ENCODE measurements around the gene TSHZ3. TPM values are rescaled to one million over a fixed set of nuclear protein-coding genes. Genes with fewer than 3 reads are reported as not detected.

The TSHZ3 gene
- total RNA-seq, 1 donor = 7.6 TPM

DNA sequence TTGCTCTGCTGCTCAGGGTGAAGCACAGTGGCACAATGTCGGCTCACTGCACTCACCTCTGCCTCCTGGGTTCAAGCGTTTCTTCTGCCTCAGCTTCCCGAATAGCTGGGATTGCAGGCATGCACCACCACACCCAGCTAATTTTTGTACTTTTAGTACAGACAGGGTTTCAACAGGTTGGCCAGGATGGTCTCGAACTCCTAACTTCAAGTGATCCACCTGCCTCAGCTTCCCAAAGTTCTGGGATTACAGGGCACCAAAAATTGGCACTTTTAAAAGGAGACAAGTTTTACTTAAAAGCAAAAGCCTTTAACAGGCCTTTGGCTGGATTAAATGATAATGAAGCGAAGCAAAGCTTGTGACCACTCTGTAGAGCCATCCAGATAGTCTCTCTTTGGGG, 12.5 kb upstream of the TSHZ3 start:
- DNase-seq (ENCODE audit: insufficient read length, low spot score, missing footprints) = no peak
- peaks cover 3% of the 10 kb centered on the region for H3K79me2 ChIP-seq (ENCODE audit: insufficient read depth, low read length)
- H2AFZ ChIP-seq (ENCODE audit: low read length) = no peak overlapping the region
- peaks cover under 1% of the 10 kb centered on the region for H3K4me1 ChIP-seq (ENCODE audit: insufficient read depth, low read length)
- H3K4me2 ChIP-seq (ENCODE audit: insufficient read depth, low read length) = no peak overlapping the region
- no peak overlapping the region for H3K4me3 ChIP-seq (ENCODE audit: insufficient read depth, low read length)
- peaks cover 14% of the 10 kb centered on the region for H4K20me1 ChIP-seq (ENCODE audit: insufficient read depth, low read length)
- TF ChIP-seq, protein P1, sequence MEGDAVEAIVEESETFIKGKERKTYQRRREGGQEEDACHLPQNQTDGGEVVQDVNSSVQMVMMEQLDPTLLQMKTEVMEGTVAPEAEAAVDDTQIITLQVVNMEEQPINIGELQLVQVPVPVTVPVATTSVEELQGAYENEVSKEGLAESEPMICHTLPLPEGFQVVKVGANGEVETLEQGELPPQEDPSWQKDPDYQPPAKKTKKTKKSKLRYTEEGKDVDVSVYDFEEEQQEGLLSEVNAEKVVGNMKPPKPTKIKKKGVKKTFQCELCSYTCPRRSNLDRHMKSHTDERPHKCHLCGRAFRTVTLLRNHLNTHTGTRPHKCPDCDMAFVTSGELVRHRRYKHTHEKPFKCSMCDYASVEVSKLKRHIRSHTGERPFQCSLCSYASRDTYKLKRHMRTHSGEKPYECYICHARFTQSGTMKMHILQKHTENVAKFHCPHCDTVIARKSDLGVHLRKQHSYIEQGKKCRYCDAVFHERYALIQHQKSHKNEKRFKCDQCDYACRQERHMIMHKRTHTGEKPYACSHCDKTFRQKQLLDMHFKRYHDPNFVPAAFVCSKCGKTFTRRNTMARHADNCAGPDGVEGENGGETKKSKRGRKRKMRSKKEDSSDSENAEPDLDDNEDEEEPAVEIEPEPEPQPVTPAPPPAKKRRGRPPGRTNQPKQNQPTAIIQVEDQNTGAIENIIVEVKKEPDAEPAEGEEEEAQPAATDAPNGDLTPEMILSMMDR (IDR thresholded peaks at IDR 0.05; ENCODE audit: extremely low read depth, low read depth, low read length) = no peak
- H3K9me3 ChIP-seq (ENCODE audit: low read depth, low read length) = no peaks in the 10 kb centered on the region
- H3K27me3 ChIP-seq (ENCODE audit: insufficient read depth, low read length) = no peaks in the 10 kb centered on the region
- peaks cover 3% of the 10 kb centered on the region for H3K36me3 ChIP-seq (ENCODE audit: insufficient read depth, low read length)
- H3K27ac ChIP-seq (ENCODE audit: low read depth, low read length) = no peak overlapping the region

DNA sequence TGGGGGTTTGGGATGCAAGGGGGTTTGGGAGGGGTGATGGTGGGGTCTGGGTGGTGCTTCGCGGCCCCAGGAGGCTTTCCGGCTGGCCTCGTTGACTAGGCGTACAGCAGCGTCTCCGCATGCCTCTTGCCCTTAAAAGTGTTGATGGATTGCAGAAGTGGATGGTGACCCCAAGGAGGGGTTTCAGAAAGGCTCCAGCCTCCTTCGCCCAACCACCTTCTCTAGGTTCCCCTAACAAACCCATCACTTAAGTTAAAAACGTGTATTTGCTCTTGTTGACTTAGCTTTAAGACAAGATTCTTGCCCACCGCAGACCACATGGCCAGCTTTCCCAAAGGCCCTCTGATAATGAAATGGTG, 8.1 kb upstream of the TSHZ3 start:
- Histone ChIP-seq H3K9me3 (ENCODE audit: low read depth, low read length) (no peaks in the 10 kb centered on the region), H3K27me3 (ENCODE audit: insufficient read depth, low read length) (no peaks in the 10 kb centered on the region), H3K4me1 (ENCODE audit: insufficient read depth, low read length) (peaks cover 6% of the 10 kb centered on the region), H3K36me3 (ENCODE audit: insufficient read depth, low read length) (no peaks in the 10 kb centered on the region), H3K4me2 (ENCODE audit: insufficient read depth, low read length) (no peak overlapping the region), H3K27ac (ENCODE audit: low read depth, low read length) (no peak overlapping the region), H3K79me2 (ENCODE audit: insufficient read depth, low read length) (peaks cover 16% of the 10 kb centered on the region), H3K4me3 (ENCODE audit: insufficient read depth, low read length) (no peak overlapping the region), H4K20me1 (ENCODE audit: insufficient read depth, low read length) (peaks cover 29% of the 10 kb centered on the region), H2AFZ (ENCODE audit: low read length) (no peak overlapping the region)
- no peak for DNase-seq (ENCODE audit: insufficient read length, low spot score, missing footprints)
- TF ChIP-seq, protein P1 (IDR thresholded peaks at IDR 0.05; ENCODE audit: extremely low read depth, low read depth, low read length) = no peak

DNA sequence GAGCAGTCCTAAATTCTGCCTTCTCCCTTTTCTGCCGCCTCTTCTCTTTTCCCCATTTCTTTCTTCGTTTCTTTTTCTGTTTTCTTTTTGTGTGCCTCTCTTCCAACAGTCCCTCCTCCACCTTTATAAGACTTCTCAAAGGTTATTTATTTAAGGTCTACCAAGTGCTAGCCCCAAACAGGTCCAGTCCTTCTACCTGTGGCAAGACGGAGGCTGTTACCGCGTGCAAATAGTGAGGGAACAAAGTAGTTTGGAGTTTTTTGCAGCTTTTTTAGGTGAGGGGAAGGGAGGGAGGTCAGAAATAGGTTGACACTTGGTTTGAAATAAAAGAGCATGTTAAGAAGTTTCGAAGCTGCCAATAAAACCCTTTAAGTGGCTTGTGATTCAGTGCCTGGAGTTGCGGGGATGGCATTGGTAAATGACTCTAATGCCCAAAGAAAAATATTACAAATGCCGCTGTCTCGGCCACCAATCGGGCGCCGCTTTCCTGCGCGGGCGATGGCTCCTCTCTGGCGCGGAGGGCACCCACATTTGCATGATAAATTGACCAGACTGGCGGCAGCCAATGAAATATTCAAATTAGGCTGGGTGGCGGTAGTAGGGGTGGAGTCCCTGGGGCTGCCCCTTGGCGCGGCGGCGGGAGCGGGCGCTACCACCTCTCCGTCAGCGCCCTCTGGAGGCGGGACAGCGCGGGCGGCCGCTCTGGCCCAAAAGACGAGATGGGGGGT, 7.5 kb upstream of the TSHZ3 start:
- H2AFZ ChIP-seq (ENCODE audit: low read length) = no peak overlapping the region
- no peaks in the 10 kb centered on the region for H3K9me3 ChIP-seq (ENCODE audit: low read depth, low read length)
- H3K4me3 ChIP-seq (ENCODE audit: insufficient read depth, low read length) = peak overlapping the region; percentile 36
- H3K27ac ChIP-seq (ENCODE audit: low read depth, low read length) = no peak overlapping the region
- TF ChIP-seq, protein P1 (IDR thresholded peaks at IDR 0.05; ENCODE audit: extremely low read depth, low read depth, low read length) = peak; percentile 28
- H3K27me3 ChIP-seq (ENCODE audit: insufficient read depth, low read length) = no peaks in the 10 kb centered on the region
- H3K4me2 ChIP-seq (ENCODE audit: insufficient read depth, low read length) = peak overlapping the region; percentile 62
- peaks cover 31% of the 10 kb centered on the region for H4K20me1 ChIP-seq (ENCODE audit: insufficient read depth, low read length)
- DNase-seq (ENCODE audit: insufficient read length, low spot score, missing footprints) = peak; percentile 95
- peaks cover 21% of the 10 kb centered on the region for H3K79me2 ChIP-seq (ENCODE audit: insufficient read depth, low read length)
- H3K36me3 ChIP-seq (ENCODE audit: insufficient read depth, low read length) = no peaks in the 10 kb centered on the region
- H3K4me1 ChIP-seq (ENCODE audit: insufficient read depth, low read length) = peaks cover 9% of the 10 kb centered on the region

DNA sequence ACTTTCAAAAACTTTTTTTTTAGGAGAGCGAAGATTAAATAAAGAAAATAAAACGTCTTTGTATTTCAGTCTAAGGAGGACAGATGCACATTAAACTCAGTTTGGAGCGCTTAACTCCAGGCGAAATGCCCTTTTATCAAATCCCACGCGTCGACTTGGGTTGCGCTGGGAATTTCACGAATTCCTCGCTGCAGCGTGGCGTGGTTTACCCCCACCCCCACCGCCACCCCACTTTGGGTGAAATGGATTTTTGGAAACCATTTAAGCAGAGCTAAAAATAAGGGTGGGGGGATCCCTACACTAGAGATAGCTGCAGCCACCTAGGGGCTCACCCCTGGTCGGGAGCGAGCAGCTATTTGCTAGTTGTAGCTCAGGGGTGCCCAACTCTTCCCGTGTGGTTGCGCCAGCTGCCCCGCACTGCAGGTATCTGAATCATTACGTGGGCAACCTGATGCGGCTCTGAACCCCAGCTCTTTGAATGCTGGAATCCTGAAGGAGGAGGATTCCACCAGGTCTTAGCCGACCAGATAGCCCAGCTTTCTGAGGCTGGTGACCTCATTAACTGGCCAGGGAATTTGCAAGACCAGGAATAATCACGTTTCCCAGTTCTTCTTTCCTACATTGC, 6.5 kb upstream of the TSHZ3 start:
- no peaks in the 10 kb centered on the region for H3K27me3 ChIP-seq (ENCODE audit: insufficient read depth, low read length)
- no peak overlapping the region for H3K27ac ChIP-seq (ENCODE audit: low read depth, low read length)
- H3K9me3 ChIP-seq (ENCODE audit: low read depth, low read length) = no peaks in the 10 kb centered on the region
- H4K20me1 ChIP-seq (ENCODE audit: insufficient read depth, low read length) = peaks cover 31% of the 10 kb centered on the region
- H2AFZ ChIP-seq (ENCODE audit: low read length) = no peak overlapping the region
- no peaks in the 10 kb centered on the region for H3K36me3 ChIP-seq (ENCODE audit: insufficient read depth, low read length)
- no peak overlapping the region for H3K4me3 ChIP-seq (ENCODE audit: insufficient read depth, low read length)
- peaks cover 12% of the 10 kb centered on the region for H3K4me1 ChIP-seq (ENCODE audit: insufficient read depth, low read length)
- peak overlapping the region; percentile 62 for H3K4me2 ChIP-seq (ENCODE audit: insufficient read depth, low read length)
- no peak for DNase-seq (ENCODE audit: insufficient read length, low spot score, missing footprints)
- TF ChIP-seq, protein P1 (IDR thresholded peaks at IDR 0.05; ENCODE audit: extremely low read depth, low read depth, low read length) = no peak
- peaks cover 24% of the 10 kb centered on the region for H3K79me2 ChIP-seq (ENCODE audit: insufficient read depth, low read length)

All from osteoblast (primary cell).